Heart left ventricle (tissue), 13 donors: Measurements from ENCODE around the gene NRM.

Source experiments
- POLR2A ChIP-seq, 2 donors: fragments of 450-650 bp; IDR thresholded peaks; one replicate each; pipeline ENCODE4 v1.6.1; 2017; ENCODE audit warnings: antibody characterized with exemption in 2 of 2, mild to moderate bottlenecking in 2 of 2, moderate library complexity in 2 of 2
- TF ChIP-seq, protein P1 (sequence below), 12 donors: fragments of 200-600 bp; sonication (generic) in 4 of 12; IDR thresholded peaks; one replicate each; pipeline versions ENCODE4 v1.5.0 to v1.8.0; 2018 to 2022; ENCODE audit warnings: antibody characterized with exemption in 12 of 12, mild to moderate bottlenecking in 5 of 12
- donor health status: ischemic (EF 13 %, LVEDD 7.1; RV severe dilation, severe dysfunction).
- donor health status: DM: no; HTN: yes; CAD: no.
- donor health status: DM: no; HTN: no; CAD: no.
- donor health status: ischemic (EF 25% LVEDD 6.9; RV normal size, moderate dysfunction).
- donor health status: ischemic (EF 25% LVEDD 5.7; RV mildly dilated, moderate dysfunction).
- donor health status: ischemic (EF 35%, LVEDD 5.7; RV mildly dilated, moderate dysfunction).
- donor health status: nonischemic (EF 11% LVEDD 7.7; RV severe dilation, severe dysfunction).
- donor health status: DM: yes; HTN: yes; CAD: no.
- donor health status: PGD.
- donor health status: ischemic (EF 29% LVEDD 5.4; RV normal size, mild dysfunction).
- donor health status: nonischemic (EF 23%, LVEDD 6.1; RV moderate dilation, normal function).

DNA sequence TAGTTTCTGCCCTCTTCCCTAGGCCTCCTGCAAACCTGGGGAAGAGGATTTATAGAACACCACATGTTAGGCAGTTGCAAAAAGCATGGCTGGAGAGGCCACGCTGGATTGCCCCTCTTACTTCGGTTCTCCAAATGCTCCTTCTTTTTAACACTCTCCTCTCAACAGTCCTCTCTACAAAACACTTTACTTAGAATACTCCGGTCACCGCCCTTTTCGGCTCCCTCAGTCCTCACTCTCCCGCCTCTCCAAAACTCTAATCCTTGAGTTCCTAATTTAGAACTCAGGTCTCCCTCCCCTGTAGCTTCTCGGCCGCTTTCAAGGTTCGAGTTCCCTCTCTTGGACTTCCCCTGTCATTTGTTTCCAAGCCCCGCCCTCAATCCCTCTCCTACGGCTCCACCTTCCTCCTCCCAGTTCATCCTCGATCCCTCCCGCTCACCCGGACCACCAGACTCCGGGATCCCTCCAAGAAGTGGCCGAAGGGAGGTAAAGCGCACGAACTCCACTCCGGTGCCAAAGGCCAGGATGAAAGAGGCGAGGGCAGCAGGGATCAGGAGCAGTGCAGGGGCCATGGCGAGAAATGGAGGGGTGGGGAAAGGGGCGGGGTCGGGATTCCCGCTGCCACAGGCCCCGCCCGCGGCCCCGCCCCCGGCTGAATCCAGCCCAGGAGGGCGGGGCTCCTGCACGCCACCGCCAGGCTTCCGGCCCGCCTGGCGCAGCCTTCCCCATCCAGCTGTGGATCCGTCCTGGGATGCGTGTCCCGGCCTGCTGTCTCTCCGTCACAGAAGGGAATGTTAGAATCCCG is at the start of gene NRM:
- TF ChIP-seq, protein P1, sequence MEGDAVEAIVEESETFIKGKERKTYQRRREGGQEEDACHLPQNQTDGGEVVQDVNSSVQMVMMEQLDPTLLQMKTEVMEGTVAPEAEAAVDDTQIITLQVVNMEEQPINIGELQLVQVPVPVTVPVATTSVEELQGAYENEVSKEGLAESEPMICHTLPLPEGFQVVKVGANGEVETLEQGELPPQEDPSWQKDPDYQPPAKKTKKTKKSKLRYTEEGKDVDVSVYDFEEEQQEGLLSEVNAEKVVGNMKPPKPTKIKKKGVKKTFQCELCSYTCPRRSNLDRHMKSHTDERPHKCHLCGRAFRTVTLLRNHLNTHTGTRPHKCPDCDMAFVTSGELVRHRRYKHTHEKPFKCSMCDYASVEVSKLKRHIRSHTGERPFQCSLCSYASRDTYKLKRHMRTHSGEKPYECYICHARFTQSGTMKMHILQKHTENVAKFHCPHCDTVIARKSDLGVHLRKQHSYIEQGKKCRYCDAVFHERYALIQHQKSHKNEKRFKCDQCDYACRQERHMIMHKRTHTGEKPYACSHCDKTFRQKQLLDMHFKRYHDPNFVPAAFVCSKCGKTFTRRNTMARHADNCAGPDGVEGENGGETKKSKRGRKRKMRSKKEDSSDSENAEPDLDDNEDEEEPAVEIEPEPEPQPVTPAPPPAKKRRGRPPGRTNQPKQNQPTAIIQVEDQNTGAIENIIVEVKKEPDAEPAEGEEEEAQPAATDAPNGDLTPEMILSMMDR (IDR thresholded peaks at IDR 0.05), result no peak
- TF ChIP-seq POLR2A (IDR thresholded peaks at IDR 0.05), result peak in 1 of 2 donors; percentile 32
